ENCODE results near the gene EMC9.

The EMC9 gene

DNA sequence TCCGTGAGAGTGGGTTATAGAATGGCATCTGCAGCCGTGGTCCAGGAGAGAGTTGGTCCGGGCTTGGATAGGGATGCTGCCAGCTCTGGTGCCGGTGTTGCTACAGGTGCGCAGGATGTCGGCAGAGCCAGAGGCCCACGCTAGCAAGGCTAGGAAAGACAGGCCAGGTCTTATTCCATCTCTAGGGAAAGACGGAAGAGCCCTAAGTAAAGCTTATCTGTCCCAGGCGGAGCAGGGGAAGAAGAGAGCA, 5.9 kb downstream of the EMC9 start:
- no peaks in the 10 kb centered on the region for H3K27me3 ChIP-seq (ENCODE audit: control insufficient read depth, insufficient read depth, low read length)
- H3K36me3 ChIP-seq (ENCODE audit: control insufficient read depth, insufficient read depth, low read length), result no peaks in the 10 kb centered on the region
- H3K4me3 ChIP-seq (ENCODE audit: low read depth, low read length), result peak overlapping the region; percentile 68
- H3K79me2 ChIP-seq, result peaks cover 4% of the 10 kb centered on the region
- no peak overlapping the region for H3K9ac ChIP-seq
- H3K4me2 ChIP-seq (ENCODE audit: low read length), result peak overlapping the region; percentile 76
- no peaks in the 10 kb centered on the region for H3K9me3 ChIP-seq (ENCODE audit: control insufficient read depth, low read length)
- TF ChIP-seq, protein P1, sequence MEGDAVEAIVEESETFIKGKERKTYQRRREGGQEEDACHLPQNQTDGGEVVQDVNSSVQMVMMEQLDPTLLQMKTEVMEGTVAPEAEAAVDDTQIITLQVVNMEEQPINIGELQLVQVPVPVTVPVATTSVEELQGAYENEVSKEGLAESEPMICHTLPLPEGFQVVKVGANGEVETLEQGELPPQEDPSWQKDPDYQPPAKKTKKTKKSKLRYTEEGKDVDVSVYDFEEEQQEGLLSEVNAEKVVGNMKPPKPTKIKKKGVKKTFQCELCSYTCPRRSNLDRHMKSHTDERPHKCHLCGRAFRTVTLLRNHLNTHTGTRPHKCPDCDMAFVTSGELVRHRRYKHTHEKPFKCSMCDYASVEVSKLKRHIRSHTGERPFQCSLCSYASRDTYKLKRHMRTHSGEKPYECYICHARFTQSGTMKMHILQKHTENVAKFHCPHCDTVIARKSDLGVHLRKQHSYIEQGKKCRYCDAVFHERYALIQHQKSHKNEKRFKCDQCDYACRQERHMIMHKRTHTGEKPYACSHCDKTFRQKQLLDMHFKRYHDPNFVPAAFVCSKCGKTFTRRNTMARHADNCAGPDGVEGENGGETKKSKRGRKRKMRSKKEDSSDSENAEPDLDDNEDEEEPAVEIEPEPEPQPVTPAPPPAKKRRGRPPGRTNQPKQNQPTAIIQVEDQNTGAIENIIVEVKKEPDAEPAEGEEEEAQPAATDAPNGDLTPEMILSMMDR (IDR thresholded peaks at IDR 0.05), result no peak
- peak overlapping the region; percentile 89 for H2AFZ ChIP-seq
- H3K4me1 ChIP-seq, result peaks cover 8% of the 10 kb centered on the region
- peak overlapping the region; percentile 76 for H3K27ac ChIP-seq

DNA sequence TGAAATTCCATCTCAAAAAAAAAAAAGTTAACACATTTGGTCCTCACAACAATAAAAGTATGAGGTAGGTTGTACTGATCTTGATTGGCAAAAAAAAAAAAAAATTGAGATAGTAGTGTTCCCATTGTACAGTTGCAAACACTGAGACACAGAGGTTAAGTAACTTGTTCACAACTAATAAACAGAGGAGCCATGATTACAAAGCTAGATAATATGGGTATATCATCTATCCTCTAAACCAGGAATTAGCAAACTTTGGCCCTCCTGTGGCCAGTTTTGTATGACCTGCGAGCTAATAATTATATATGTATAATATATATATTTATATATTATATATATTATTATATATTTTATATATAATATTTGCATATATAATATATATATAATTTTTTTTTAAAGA, 7.7 kb downstream of the EMC9 start:
- no peak overlapping the region for H3K4me3 ChIP-seq (ENCODE audit: low read depth, low read length)
- no peaks in the 10 kb centered on the region for H3K9me3 ChIP-seq (ENCODE audit: control insufficient read depth, low read length)
- no peak overlapping the region for H2AFZ ChIP-seq
- no peaks in the 10 kb centered on the region for H3K27me3 ChIP-seq (ENCODE audit: control insufficient read depth, insufficient read depth, low read length)
- TF ChIP-seq, protein P1 (IDR thresholded peaks at IDR 0.05), result no peak
- H3K9ac ChIP-seq, result no peak overlapping the region
- no peaks in the 10 kb centered on the region for H3K36me3 ChIP-seq (ENCODE audit: control insufficient read depth, insufficient read depth, low read length)
- no peak overlapping the region for H3K27ac ChIP-seq
- H3K4me1 ChIP-seq, result peaks cover 4% of the 10 kb centered on the region
- H3K4me2 ChIP-seq (ENCODE audit: low read length), result no peak overlapping the region
- no peaks in the 10 kb centered on the region for H3K79me2 ChIP-seq

DNA sequence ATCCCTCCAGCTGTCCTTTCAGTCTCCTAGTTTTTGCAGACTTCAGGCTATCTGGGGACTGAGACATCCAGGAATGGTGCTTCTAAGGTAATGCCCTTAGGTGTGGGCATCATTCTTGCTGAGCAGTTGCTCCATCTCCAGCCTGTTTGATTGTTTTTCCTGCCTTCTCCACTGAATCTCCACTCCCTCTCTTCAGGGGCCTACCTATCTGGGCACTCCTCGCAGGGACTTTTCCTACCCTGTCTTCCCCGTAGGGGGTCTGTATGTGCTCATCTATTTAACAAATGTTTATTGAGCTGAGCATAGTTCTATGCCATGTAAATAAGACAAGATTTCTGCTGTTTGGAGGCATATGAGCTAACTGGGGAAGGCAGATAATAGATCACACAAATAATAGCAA, 8.4 kb downstream of the EMC9 start:
- Histone ChIP-seq H3K36me3 (ENCODE audit: control insufficient read depth, insufficient read depth, low read length) (no peaks in the 10 kb centered on the region), H3K4me1 (peaks cover 4% of the 10 kb centered on the region), H3K9me3 (ENCODE audit: control insufficient read depth, low read length) (no peaks in the 10 kb centered on the region), H2AFZ (no peak overlapping the region), H3K27ac (no peak overlapping the region), H3K27me3 (ENCODE audit: control insufficient read depth, insufficient read depth, low read length) (no peaks in the 10 kb centered on the region), H3K79me2 (no peaks in the 10 kb centered on the region), H3K4me2 (ENCODE audit: low read length) (no peak overlapping the region), H3K4me3 (ENCODE audit: low read depth, low read length) (no peak overlapping the region), H3K9ac (no peak overlapping the region)
- TF ChIP-seq, protein P1 (IDR thresholded peaks at IDR 0.05), result no peak

DNA sequence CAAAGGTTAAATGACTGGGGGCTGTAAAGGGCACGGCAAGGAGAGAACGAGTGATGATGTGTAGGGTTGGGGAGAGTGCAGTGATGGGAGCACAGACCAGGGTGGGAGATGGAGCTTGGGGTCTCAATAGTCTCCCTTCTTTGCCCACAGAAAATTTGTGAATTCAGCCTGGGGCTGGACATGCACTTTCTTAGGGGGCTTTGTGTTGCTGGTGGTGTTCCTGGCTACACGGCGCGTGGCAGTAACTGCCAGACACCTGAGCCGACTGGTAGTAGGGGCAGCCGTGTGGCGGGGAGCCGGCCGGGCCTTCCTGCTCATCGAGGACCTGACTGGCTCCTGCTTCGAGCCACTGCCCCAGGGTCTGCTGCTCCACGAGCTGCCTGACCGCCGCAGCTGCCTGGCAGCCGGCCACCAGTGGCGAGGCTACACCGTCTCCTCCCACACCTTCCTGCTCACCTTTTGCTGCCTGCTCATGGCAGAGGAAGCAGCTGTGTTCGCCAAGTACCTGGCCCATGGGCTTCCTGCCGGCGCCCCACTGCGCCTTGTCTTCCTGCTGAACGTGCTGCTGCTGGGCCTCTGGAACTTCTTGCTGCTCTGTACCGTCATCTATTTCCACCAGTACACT, 9.2 kb downstream of the EMC9 start:
- H3K27ac ChIP-seq, result no peak overlapping the region
- H3K36me3 ChIP-seq (ENCODE audit: control insufficient read depth, insufficient read depth, low read length), result no peaks in the 10 kb centered on the region
- H2AFZ ChIP-seq, result no peak overlapping the region
- H3K4me2 ChIP-seq (ENCODE audit: low read length), result no peak overlapping the region
- no peak overlapping the region for H3K4me3 ChIP-seq (ENCODE audit: low read depth, low read length)
- H3K27me3 ChIP-seq (ENCODE audit: control insufficient read depth, insufficient read depth, low read length), result no peaks in the 10 kb centered on the region
- no peaks in the 10 kb centered on the region for H3K79me2 ChIP-seq
- TF ChIP-seq, protein P1 (IDR thresholded peaks at IDR 0.05), result no peak
- H3K4me1 ChIP-seq, result no peaks in the 10 kb centered on the region
- no peak overlapping the region for H3K9ac ChIP-seq
- H3K9me3 ChIP-seq (ENCODE audit: control insufficient read depth, low read length), result no peaks in the 10 kb centered on the region

DNA sequence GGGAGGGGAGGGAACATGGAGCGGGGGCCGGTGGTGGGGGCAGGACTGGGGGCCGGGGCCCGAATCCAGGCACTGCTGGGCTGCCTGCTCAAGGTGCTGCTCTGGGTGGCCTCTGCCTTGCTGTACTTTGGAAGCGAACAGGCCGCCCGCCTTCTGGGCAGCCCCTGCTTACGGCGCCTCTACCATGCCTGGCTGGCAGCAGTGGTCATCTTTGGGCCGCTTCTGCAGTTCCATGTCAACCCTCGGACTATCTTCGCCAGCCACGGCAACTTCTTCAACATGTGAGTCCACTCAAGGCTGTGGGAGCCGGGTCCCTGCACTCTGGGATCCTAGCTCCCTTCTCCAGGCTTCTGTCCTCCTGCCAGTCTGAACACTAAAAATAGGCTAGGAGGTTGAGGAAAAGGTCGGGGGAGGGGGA, 9.8 kb downstream of the EMC9 start:
- H3K9ac ChIP-seq, result no peak overlapping the region
- H3K79me2 ChIP-seq, result no peaks in the 10 kb centered on the region
- TF ChIP-seq, protein P1 (IDR thresholded peaks at IDR 0.05), result no peak
- no peaks in the 10 kb centered on the region for H3K9me3 ChIP-seq (ENCODE audit: control insufficient read depth, low read length)
- H3K4me2 ChIP-seq (ENCODE audit: low read length), result no peak overlapping the region
- no peaks in the 10 kb centered on the region for H3K36me3 ChIP-seq (ENCODE audit: control insufficient read depth, insufficient read depth, low read length)
- H3K4me3 ChIP-seq (ENCODE audit: low read depth, low read length), result no peak overlapping the region
- H3K4me1 ChIP-seq, result no peaks in the 10 kb centered on the region
- H3K27ac ChIP-seq, result peak overlapping the region; percentile 11
- no peak overlapping the region for H2AFZ ChIP-seq
- no peaks in the 10 kb centered on the region for H3K27me3 ChIP-seq (ENCODE audit: control insufficient read depth, insufficient read depth, low read length)
